BJ (cell line): ENCODE data around the gene ADCK2. TPM values are rescaled to one million over a fixed set of nuclear protein-coding genes. Genes with fewer than 3 reads are reported as not detected.
A peak's percentile ranks its signal among the peaks of the same experiment; 100 is the strongest.

Experiments
- CTCF ChIA-PET: fragments of 350-600 bp; formaldehyde crosslinking; extraction: SDS; loops from one replicate; lab custom pipeline; 2021; ENCODE audit warnings: antibody characterized with exemption, inconsistent platforms; lab: Yijun Ruan, JAX
- POLR2A ChIA-PET: fragments of 300-600 bp; sonication (Branson Sonifier 250); formaldehyde crosslinking; extraction: SDS; loops from one replicate; lab custom pipeline; 2021; ENCODE audit warnings: antibody characterized with exemption; lab: Charles Lee
- DNase-seq: peaks from one replicate; pipeline ENCODE4 v3.0.0-alpha.2; 2011; ENCODE audit warnings: low read depth
- H3K27me3 ChIP-seq: 2 replicates; pipeline ENCODE4 v1.6.0; 2011; ENCODE audit warnings: low read length; ENCODE audit not compliant: control insufficient read depth, insufficient read depth
- H3K36me3 ChIP-seq: 2 replicates; pipeline ENCODE4 v1.5.1; 2011; ENCODE audit warnings: low read length; ENCODE audit not compliant: control insufficient read depth, insufficient read depth
- H3K4me3 ChIP-seq: 2 replicates; pipeline ENCODE4 v1.5.1; 2011; ENCODE audit warnings: low read depth, mild to moderate bottlenecking, control low read depth, low read length
- polyA plus RNA-seq: library from polyadenylated mRNA; depleted of rRNA; stranded (reverse); fragments of >200 nt; gene quantifications from 2 replicates; pipeline ENCODE4 v1.2.3, GENCODE V29; 2011
- TF ChIP-seq, protein P1 (sequence below): IDR thresholded peaks from 2 replicates; pipeline ENCODE4 v1.5.1; 2011; ENCODE audit warnings: low read depth, mild to moderate bottlenecking, control low read depth, inconsistent platforms, low read length, moderate library complexity; ENCODE audit not compliant: insufficient read depth

ADCK2 gene
- polyA plus RNA-seq, 1 experiment: 15.4 TPM

DNA sequence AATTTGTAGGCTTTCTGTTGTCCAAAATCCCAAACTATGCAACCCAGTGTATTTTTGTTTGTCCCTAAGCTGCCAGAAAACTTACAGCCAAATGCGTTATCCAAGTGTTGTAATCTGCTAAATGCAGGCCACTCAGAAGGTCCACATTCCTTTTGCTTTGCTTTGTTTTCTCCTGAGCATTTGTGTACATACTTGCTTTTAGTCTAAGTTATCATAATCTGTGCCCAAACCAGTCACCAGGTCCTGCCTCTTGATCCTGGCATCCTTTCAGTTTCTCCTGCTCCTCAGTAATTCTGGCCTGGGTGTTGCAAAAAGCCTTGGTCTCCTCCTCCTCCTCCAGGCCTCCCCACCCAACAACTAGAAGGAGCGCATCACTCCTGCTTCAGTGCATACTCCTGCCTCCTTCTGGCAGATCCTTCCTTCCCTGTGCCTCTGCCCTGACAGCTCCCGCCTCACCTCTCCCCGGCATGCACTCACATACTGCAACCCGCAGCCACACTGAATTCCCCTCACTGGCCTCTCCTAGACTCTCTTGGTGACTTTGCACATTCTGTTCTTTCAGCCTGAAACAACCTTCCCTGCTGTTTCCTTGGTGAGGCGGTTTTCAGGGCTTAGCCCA, 34.5 kb upstream of the ADCK2 start:
- Histone ChIP-seq H3K27me3 (no peaks in the 10 kb centered on the region), H3K36me3 (no peaks in the 10 kb centered on the region), H3K4me3 (no peak overlapping the region)
- DNase-seq: no peak
- TF ChIP-seq, protein P1, sequence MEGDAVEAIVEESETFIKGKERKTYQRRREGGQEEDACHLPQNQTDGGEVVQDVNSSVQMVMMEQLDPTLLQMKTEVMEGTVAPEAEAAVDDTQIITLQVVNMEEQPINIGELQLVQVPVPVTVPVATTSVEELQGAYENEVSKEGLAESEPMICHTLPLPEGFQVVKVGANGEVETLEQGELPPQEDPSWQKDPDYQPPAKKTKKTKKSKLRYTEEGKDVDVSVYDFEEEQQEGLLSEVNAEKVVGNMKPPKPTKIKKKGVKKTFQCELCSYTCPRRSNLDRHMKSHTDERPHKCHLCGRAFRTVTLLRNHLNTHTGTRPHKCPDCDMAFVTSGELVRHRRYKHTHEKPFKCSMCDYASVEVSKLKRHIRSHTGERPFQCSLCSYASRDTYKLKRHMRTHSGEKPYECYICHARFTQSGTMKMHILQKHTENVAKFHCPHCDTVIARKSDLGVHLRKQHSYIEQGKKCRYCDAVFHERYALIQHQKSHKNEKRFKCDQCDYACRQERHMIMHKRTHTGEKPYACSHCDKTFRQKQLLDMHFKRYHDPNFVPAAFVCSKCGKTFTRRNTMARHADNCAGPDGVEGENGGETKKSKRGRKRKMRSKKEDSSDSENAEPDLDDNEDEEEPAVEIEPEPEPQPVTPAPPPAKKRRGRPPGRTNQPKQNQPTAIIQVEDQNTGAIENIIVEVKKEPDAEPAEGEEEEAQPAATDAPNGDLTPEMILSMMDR: peak; percentile 53
- ChIA-PET POLR2A (no interaction called here), CTCF (interaction anchor here (0.6 to 1.8 kb wide), 3 partner anchors 65 to 131 kb away, joined by 3 to 6 read pairs (median 3); no protein-coding TSS in a partner anchor)

GRCh38 chr7:140639366-140640053, 33.2 kb upstream of the ADCK2 start:
- TF ChIP-seq, protein P1: no peak
- no peaks in the 10 kb centered on the region for H3K27me3 ChIP-seq
- no peaks in the 10 kb centered on the region for H3K36me3 ChIP-seq
- POLR2A ChIA-PET: no interaction called here
- DNase-seq: peak; percentile 66
- peak overlapping the region; percentile 66 for H3K4me3 ChIP-seq
- CTCF ChIA-PET: interaction anchor here (0.6 to 3.5 kb wide), 7 partner anchors 12 to 1266 kb away, joined by 3 to 14 read pairs (median 4); no protein-coding TSS in a partner anchor

- POLR2A ChIA-PET: no interaction called here
- DNase-seq: no peak
- TF ChIP-seq, protein P1: no peak
- peak overlapping the region; percentile 66 for H3K4me3 ChIP-seq
- CTCF ChIA-PET: interaction anchor here (0.8 to 3.5 kb wide), 2 partner anchors 122 to 1266 kb away, joined by 5 to 14 read pairs; no protein-coding TSS in a partner anchor
- no peaks in the 10 kb centered on the region for H3K27me3 ChIP-seq
- H3K36me3 ChIP-seq: no peaks in the 10 kb centered on the region
Observed at GRCh38 chr7:140640060-140640637, 32.6 kb upstream of the ADCK2 start.

DNA sequence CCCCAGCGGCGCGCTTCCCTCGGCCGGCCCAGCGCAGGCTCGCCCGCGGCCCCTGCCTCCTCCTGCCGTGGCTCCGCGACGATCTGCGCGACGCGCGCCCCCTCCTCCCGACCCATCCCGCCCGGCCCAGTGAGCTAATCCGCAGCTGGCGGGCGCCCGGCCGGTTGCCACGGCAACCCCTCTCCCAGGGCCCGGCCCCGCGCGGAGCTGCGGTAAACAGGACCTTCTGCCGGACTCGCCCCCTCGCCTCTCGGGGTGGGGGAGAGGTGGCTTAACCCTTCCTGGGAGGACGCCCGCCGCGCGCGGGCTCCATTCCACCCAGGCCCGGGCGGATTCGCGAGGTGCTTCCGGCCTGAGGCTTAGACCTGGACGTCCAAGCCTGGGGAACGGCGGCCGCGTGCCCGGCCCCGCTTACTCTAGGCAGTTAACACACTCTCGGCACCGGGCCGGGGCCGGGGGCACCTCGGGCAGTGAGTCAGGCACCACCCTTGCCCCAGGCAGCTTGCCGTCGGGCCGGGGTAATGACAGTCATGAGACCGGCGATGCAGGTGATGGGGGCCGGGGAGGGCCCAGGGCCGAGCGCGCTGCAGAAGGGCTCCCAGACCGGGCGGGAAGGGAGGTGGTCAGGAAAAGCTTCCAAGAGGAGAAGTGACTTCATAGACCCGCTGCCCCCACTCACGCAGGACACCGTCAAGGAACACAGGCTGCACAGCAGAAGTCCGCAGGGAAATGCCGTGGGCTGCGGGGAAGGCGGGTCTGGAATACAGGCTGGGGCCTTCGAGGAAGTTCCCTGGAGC, 31.8 kb upstream of the ADCK2 start, which contains the start of gene DENND2A:
TSS of gene DENND2A (minus strand) at position 87 of the 797 bp plus-strand sequence. CDS start 38,416 bp downstream, outside the sequence.
- Histone ChIP-seq H3K4me3 (peak within 1 kb of the TSS; percentile 66), H3K36me3 (no peaks in the 10 kb centered on the region), H3K27me3 (no peaks in the 10 kb centered on the region)
- CTCF ChIA-PET: interaction anchor here (0.5 to 3.5 kb wide), 5 partner anchors 9 to 158 kb away, joined by 3 to 14 read pairs (median 5); no protein-coding TSS in a partner anchor
- POLR2A ChIA-PET: interaction anchor here (0.5 kb wide), 1 partner anchor 12 kb away, joined by 3 read pairs; no protein-coding TSS in a partner anchor
- no peak for DNase-seq
- TF ChIP-seq, protein P1: no peak
